Fibroblast of skin of right biceps (primary cell): ENCODE data around the gene TMEM132E.
A peak's percentile ranks its signal among the peaks of the same experiment; 100 is the strongest.

ENCODE experiments used
- DNase-seq: peaks from one replicate; pipeline ENCODE4 v3.0.0-alpha.2; 2013

The TMEM132E gene

GRCh38 chr17:34637548-34638525 lies 58.5 kb downstream of the TMEM132E start:
- DNase-seq, result peak; percentile 62

- no peak for DNase-seq
Measured at GRCh38 chr17:34638526-34639260, 59.3 kb downstream of the TMEM132E start.

- no peak for DNase-seq
Measured at GRCh38 chr17:34639706-34640425, 60.5 kb downstream of the TMEM132E start.

GRCh38 chr17:34641368-34641767 lies 62.0 kb downstream of the TMEM132E start:
- no peak for DNase-seq

GRCh38 chr17:34644941-34645550 lies 65.7 kb downstream of the TMEM132E start:
- DNase-seq, result no peak

- peak; percentile 9 for DNase-seq
Measured at GRCh38 chr17:34645594-34645993, 66.2 kb downstream of the TMEM132E start.

GRCh38 chr17:34647511-34647910 lies 68.1 kb downstream of the TMEM132E start:
- DNase-seq, result no peak

GRCh38 chr17:34650051-34650750 lies 70.8 kb downstream of the TMEM132E start:
- DNase-seq, result no peak

- DNase-seq, result no peak
Measured at GRCh38 chr17:34651402-34651811, 72.0 kb downstream of the TMEM132E start.

GRCh38 chr17:34652021-34652555 lies 72.7 kb downstream of the TMEM132E start:
- DNase-seq, result no peak

- no peak for DNase-seq
Measured at GRCh38 chr17:34653511-34653910, 74.1 kb downstream of the TMEM132E start.

- DNase-seq, result no peak
Measured at GRCh38 chr17:34654276-34654880, 75.0 kb downstream of the TMEM132E start.

- no peak for DNase-seq
Measured at GRCh38 chr17:34654881-34655276, 75.5 kb downstream of the TMEM132E start.

- DNase-seq, result no peak
Measured at GRCh38 chr17:34656801-34657200, 77.4 kb downstream of the TMEM132E start.

- DNase-seq, result no peak
Measured at GRCh38 chr17:34658811-34659560, 79.6 kb downstream of the TMEM132E start.

GRCh38 chr17:34663714-34664113 lies 84.3 kb downstream of the TMEM132E start:
- DNase-seq, result no peak

GRCh38 chr17:34665150-34665806 lies 85.9 kb downstream of the TMEM132E start:
- no peak for DNase-seq

- DNase-seq, result no peak
Measured at GRCh38 chr17:34665819-34666763, 86.7 kb downstream of the TMEM132E start.

GRCh38 chr17:34667656-34668055 lies 88.3 kb downstream of the TMEM132E start:
- no peak for DNase-seq
